Left renal pelvis (tissue), 4 donors: ENCODE data around the gene CLEC10A. TPM values are rescaled to one million over a fixed set of nuclear protein-coding genes. Genes with fewer than 3 reads are reported as not detected.
"Not testable (repeated sequence)": the region's sequence is repeated elsewhere in the genome, so short reads cannot be mapped to it uniquely, and the experiment has no call there.

Source experiments
- DNase-seq, 4 donors: peaks; one replicate each; pipeline ENCODE4 v3.0.0-alpha.2; 2013; ENCODE audit warnings: low read depth in 4 of 4, low spot score in 3 of 4
- polyA plus RNA-seq, 4 donors: library from polyadenylated mRNA; unstranded; fragments of 120-200 nt; gene quantifications; one replicate each; pipeline ENCODE4 v1.2.1, GENCODE V29; 2013; ENCODE audit not compliant: insufficient read length in 4 of 4

The CLEC10A gene, protein sequence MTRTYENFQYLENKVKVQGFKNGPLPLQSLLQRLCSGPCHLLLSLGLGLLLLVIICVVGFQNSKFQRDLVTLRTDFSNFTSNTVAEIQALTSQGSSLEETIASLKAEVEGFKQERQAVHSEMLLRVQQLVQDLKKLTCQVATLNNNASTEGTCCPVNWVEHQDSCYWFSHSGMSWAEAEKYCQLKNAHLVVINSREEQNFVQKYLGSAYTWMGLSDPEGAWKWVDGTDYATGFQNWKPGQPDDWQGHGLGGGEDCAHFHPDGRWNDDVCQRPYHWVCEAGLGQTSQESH
- polyA plus RNA-seq, result 1 to 10 TPM in 3 of 4 donors, under 1 TPM in 1; 0.99 to 2.0 (median 1.1) TPM

DNA sequence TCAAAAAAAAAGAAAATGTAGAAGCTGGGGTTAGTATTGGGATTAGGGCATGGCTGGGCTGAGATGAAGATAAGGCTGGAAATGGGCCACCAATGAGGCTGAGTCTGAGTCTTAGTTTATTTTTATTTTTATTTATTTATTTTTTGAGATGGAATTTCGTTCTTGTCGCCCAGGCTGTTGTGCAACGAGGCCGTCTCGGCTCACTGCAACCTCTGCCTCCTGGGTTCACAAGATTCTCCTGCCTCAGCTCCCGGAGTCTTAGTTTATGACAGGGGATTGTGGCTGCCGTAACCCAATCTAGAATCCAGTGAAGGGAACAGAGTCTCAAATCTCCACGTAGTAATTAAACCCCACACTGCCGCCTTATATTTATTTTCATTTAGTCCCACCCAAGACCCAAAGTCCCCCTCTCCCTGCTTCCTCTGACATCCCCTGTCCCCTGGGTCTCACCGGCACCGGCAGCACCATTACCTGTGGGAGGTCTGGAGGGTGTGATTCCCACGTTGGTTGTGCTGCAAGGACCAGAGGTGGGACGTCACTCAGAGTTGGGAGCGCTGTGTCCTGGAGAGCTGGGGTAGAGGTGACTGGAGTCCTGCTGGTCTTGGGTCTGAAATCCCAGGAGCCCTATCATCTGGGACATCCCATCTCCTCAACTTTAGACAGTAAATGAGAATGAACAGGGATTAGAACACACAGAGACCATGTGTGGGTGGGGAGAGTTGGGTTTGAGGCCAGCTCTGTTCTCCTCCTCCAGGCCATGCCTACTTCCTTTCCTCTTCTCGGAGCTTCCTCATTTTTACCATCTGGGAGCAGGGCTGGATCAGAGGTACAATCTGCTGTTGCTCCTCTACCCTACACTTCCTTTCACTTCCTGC is at the start of gene CLEC10A:
Gene CLEC10A, minus strand, starts transcription at position 671 of the 875 bp plus-strand sequence. CDS start 1,439 bp downstream, outside the sequence.
- DNase-seq, result no peak

DNA sequence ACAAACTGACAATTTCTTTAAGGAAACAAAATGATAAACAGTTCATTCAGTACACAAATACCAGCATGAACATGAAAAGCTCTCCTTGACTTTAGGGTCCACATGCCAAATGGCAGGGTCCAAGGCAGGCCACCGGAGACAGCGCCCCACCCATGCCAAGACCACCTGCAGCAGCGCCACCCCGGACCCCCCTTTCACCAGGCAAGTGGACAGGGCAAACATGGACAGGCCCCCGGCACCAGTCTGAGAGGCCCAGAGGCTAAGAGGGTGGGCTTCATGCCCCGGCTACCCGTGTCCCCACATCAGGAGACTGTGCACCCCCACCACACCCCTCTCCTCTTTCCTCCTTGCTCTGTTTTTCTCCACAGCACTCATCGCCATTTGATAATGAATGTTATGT is 49.3 kb upstream of the CLEC10A start:
- DNase-seq, result no peak

DNA sequence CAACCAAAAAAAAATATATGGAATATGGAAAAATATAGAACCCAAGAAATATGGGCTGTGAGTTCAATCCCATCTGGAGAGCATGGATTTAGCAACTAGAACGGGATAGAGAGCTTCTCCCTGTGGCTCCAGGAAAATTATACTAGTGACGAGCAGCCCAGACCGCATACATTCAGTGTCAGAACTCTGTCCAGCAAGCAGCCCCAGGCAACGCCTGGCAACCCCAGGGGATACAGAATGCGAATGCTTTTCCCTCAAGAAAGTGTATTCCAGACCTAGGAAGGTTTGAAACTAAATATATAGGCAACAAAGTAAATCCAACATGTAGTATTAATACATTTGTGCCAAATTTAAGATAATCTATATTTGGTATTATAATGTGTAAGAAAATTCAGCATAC is 48.1 kb upstream of the CLEC10A start:
- no peak for DNase-seq

DNA sequence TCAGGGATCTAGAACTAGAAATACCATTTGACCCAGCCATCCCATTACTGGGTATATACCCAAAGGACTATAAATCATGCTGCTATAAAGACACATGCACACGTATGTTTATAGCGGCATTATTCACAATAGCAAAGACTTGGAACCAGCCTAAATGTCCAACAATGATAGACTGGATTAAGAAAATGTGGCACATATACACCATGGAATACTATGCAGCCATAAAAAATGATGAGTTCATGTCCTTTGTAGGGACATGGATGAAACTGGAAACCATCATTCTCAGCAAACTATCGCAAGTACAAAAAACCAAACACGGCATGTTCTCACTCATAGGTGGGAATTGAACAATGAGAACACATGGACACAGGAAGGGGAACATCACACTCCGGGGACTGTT is 47.5 kb upstream of the CLEC10A start:
- not testable (repeated sequence) for DNase-seq

DNA sequence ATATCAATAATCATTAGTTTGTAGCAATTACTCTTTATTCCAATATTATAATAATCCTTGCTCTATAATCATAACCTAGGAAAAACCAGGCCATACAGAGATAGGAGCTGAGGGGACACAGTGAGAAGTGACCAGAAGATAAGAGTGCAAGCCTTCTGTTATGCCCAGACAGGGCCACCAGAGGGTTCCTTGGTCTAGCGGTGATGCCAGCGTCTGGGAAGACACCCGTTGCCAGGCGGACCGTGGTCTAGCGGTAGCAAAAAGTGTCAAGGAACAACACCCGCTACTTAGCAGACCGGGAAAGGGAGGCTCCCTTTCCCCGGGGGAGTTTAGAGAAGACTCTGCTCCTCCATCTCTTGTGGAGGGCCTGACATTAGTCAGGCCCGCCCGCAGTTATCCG is 46.3 kb upstream of the CLEC10A start:
- not testable (repeated sequence) for DNase-seq

DNA sequence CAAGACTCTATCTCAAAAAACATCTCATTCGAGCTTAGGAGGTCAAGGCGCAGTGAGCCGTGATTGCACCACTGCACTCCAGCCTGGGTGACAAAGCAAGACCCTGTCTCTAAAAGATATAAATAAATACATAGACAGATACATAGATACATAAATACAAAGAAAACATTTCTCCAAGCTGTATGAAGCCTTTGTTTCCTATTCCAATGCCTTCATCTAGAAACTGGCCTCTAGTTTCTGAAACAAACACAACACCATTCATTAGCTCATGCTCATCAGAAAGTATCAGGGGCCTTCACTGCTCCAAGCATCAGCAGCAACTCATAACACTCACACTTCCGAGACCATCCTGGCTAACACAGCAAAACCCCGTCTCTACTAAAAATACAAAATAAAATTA is 44.9 kb upstream of the CLEC10A start:
- DNase-seq, result no peak

DNA sequence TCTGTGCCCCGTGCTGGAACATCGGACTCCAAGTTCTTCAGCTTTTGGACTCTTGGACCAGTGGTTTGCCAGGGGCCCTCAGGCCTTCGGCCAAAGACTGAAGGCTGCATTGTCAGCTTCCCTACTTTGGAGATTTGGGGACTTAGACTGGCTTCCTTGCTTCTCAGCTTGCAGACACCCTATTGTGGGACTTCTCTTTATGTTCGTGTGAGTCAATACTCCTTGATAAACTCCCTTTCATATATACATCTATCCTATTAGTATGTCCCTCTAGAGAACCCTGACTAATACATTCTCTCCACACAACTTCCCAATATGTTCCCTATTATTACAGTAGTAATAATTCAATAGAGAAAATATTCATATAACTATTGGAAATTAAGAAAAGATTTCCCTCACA is 43.8 kb upstream of the CLEC10A start:
- DNase-seq, result no peak

DNA sequence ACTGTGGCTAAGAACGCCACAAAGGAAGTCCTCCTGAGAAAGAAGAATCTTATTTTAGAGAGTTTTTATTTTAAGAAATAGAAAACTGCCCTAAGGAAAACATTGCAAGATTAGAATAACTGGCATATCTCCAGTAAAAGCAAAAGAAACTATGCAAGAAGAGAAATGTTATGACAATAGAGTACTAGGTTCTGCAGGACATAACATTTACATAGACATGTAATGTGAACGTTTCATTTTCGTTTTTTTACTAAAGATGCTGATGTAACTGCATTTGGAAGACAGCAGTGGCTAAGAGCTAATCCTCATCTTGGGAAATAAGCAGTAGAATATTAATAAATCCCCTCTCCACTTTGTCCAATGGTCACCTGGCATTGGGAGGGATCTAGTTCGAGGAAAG is 42.3 kb upstream of the CLEC10A start:
- DNase-seq, result no peak

DNA sequence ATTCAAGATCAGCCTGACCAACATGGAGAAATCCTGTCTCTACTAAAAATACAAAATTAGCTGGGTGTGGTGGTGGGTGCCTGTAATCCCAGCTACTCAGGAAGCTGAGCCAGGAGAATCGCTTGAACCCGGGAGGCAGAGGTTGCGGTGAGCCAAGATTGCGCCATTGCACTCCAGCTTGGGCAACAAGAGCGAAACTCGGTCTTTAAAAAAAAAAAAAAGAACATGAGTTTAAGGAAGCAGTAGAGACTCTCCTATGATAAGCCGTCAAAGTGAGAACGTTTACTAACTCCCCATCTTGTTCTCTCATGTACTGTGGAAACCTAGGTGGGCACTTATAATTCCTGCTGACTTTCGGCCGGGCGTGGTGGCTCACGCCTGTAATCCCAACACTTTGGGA is 40.6 kb upstream of the CLEC10A start:
- not testable (repeated sequence) for DNase-seq

DNA sequence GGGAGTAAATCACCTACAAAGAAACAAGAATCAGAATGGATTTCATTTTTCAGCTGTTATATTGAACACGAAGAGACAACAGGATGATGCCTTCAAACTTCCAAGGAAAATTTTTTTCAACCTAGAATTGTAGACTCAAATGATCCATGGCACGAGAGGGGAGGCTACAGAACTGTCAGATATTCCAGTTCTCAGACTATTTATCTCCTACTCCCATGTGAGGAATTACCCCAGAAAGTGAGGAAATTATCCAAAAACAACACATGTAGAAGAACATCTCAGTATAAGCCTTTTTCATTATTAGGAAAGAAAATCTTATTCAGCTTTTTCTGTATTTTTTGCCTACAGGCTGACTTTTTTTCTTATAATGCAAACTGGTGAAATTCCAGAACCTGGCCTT is 40.1 kb upstream of the CLEC10A start:
- DNase-seq, result no peak

DNA sequence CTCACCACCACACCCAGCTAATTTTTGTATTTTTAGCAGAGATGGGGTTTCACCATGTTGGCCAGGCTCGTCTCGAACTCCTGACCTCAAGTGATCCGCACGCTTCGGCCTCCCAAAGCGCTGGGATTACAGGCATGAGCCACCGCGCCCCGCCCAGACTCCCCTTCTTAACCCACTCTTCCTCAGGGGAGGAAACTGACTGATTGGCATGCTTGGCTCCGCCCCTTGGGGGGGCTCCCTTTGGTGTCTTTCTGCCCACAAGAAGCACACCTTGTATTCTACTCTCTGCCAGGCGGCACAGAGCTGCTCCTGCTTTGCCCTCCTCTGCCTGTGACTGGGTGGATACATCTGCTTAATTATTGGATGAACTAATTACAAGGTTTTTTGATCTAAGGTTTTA is 39.3 kb upstream of the CLEC10A start:
- no peak for DNase-seq

DNA sequence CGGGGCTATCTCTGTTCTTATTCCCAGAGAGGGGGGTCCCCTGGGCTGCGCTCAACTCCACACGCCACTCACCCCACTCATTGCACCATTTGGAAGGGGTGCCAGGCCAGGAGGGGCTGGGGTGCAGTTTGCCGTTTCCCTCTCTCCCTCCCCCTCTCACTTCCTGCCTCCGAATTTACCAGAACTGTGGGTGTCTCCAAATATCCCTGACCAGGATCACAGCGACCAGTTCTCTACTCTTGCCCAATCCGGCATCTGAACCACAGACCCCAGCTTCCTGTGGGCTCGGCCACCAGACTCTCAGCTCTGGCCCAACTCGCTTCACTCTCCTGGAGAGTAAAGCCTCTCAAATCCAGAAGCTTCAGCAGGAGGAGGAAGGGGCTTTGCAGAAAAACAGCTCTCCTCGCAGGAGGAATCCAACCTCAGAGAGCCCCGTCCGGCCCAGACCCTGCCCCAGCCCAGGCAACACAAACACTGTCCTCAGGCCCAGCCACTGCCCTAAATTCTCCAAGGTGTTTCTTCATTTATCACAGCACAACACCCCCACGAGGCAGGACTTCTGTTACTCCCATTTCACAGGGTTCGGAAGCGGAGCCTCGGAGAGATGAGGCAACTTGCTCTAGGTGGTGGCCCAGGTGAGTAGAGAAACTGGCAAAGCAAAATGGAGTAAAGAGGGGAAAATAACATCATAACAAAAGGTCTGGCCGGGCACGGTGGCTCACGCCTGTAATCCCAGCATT is 35.0 kb upstream of the CLEC10A start:
- no peak for DNase-seq

DNA sequence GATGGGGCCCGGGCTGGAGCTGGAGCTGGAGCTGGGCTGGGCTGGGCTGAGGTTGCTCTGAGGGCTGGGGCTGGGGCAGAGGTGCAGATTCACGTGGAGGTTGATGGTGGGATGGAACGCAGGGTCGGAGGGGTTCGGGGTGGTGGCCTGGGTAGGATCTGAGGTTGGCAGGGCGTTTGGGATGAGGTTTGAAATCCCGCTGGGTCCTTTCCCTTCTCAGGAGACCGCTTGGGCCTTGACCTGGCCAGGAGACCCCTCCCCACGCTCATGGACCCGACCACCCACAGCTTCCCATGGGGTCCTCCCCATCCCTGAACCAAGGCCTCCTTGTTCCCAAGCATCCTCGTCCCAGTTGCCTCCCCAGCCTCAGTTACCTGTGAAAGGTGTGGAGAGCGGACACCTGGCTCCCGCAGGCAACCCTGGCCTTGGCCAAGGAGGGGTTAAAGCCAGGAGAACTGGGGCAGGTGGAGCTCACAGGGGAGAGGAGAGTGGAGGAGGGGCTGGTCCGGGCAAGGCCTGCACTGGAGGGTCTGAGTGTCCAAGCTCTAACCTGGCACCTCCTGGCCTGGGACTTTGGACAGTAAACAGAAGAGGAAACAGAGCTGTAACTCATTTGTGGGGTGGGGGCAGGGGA is 34.3 kb upstream of the CLEC10A start, which contains the start of gene ASGR2:
Gene ASGR2, minus strand, starts transcription at position 582 of the 634 bp plus-strand sequence. CDS start 582 bp downstream, outside the sequence.
- no peak for DNase-seq

DNA sequence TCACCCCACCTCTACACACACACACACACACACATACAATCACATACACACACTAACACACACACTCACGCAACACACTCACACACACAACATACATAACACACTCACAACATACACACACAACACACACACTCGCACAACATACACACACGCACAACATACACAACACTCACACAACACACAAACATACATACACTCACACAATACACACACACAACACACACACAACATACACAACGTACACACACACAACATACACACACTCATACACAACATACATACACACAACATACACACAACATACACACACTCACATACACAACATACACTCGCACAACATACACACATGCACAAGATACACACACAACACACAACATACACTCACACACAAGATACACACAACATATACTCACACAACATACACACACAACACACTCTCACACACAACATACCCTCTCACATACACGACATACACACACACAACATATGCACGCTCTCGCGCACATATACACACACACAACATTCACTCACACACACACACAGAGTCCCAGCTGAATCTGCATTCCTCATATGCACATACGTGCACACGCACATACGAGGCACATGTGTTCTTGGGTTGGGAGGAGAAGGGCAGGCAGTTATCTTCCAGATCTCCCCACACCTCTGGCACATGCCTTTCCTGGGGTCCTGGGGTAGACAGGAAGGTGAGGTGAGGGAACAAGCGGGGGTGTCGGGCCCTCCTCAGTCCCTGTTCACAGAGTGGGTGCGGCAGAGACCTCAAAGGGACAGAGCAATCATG is 33.4 kb upstream of the CLEC10A start:
- no peak for DNase-seq

DNA sequence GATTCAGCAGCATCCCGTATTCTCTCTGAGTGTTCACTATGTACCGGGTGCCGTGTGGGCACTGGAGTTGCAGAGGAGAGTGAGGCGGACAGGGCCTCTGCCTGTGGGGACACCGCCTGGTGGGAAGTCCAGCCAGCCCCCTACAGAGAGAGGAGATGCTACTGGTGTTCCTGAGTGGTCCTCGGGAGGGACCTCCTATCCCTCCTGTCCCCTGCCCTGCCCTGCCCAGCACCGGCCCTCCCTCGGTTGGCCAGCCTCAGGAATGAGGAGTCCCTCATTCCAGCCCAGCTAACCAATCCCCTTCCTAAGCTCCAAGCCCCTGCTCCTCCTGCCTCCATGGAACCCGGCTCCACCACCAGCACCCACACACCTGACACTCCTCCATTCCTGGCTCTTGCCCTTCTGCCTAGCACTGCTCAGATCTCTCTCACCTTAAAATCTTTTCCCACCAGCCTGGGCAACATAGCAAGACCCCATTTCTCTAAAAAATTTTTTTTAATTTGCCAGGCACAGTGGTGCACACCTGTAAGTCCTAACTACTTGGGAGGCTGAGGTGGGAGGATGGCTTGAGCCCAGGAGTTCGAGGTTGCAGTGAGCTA is 32.6 kb upstream of the CLEC10A start:
- DNase-seq, result no peak

DNA sequence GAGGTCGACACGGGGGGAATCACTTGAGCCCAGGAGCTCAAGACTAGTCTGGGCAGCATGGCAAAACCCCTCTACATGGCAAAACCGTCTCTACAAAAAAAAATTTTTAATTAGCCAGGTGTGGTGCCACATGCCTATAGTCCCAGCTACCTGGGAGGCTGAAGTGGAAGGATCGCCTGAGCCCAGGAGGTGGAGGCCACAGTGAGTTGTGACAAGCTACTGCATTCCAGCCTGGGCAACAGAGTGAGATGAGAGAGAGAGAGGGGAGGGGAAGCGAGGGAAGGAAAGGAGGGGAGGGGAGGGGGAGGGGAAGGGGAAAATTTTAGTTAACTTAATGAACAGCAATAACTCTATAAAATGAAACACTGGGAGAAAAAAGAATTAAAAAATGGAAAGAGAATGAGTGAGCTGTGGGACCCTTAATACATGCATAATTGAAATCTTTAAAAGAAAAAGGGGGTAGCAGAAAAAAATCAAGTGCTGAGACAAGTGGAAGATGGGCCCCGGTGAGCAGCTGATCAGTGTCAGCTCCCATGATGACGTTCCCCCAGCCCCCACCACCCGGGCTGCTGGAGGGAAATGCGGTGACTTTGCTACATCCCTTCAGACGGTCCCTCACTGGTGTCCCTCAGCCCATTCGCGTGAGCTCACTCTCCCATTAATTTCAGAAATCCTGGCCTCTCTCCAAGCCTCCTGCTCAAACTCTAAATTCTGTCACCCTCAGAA is 31.9 kb upstream of the CLEC10A start:
- no peak for DNase-seq

DNA sequence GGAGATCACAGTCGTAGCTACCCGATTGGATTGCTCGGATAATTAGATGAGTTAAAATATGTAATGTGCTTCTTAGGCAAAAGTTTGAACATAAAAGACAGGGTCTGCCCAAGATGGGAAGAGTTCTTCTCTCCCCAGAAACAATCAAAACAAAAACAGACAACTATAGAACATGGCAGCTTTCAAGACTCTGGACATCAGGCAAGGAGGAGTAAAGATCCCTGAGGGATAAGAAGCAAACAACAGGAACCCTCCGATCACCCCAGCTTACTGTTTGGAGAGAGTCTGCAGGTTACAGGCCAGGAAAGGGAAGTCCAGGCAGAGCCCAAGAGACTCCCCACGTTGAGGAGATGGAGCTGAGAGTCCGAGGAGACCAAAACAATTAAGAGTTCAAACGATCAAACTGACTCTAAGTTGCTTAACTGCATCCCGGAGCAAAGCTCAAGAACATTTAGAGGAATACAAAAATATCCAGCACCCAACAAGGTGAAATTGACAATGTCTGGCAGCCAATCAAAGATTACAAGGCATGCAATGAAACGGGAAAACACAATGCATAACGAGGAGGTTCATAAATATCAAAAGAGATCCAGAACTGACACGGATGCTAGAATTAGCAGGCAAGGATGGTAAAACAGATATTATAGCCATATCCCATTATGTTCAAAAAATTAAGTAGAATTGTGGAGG is 30.7 kb upstream of the CLEC10A start:
- no peak for DNase-seq
